CD4-positive, alpha-beta T cell treated with Interleukin-15 for 4 hours (primary cell): Measurements from ENCODE around the gene AKAP13.
"Not testable (repeated sequence)": the region's sequence is repeated elsewhere in the genome, so short reads cannot be mapped to it uniquely, and the experiment has no call there.

ENCODE experiments used
- DNase-seq: peaks from one replicate; pipeline ENCODE4 v3.0.0-alpha.2; 2020; ENCODE audit warnings: low spot score

The AKAP13 gene

GRCh38 chr15:85535533-85536330, 155.3 kb downstream of the AKAP13 start:
- not testable (repeated sequence) for DNase-seq

- DNase-seq, result no peak
Measured at GRCh38 chr15:85536341-85536740, 155.9 kb downstream of the AKAP13 start.

DNA sequence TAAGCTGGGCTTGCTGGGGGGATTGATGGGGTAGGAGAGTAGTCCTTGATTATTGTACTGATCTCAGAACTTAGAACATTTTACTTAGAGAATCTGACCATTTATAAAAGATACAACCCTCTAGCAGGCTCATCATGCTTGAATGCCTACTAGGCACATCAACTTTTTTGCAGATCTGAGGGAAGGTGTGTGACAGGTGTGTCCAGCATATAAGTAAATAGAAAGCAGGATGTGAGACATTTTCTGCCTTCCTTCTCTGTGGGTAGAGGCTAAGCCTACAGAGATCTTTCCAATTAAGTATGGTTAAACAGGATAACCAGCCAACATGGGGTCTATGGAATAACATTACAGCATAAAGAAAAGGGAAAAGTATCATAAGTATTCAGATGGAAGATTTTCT, 159.1 kb downstream of the AKAP13 start:
- DNase-seq, result no peak

DNA sequence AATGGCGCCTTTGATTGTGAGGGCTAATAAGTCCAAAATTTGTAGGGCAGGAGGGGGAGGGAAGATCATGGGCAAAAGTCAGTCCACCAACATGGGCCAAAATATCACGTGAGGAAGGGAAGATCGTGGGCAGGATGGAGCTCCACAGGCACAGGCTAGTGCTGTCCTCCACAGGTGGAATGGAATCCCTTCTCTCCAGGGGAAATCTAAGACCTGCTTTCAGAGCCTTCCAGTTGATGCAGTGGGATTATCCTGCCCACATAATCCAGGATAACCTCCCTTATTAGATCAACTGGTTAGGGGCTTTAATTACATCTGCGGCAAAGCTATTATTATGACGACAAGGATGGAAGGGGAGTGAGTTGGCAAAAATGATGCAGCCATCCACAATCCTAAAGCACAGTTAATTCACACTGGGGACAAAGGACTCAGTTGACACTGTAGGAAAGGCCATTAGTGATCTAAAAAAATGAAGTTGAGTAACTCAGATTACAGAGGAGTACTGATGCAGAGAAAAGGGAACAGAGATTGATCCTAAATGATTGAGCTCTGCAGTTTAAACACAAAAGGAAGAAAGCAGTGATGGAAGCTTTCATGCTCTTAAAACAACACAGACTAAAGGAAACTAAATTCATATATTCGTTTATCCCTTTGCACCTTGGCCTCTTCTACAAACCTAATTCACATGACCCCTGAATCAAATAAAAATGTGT, 159.8 kb downstream of the AKAP13 start:
- DNase-seq, result no peak

GRCh38 chr15:85541744-85542143, 161.3 kb downstream of the AKAP13 start:
- peak; percentile 26 for DNase-seq

- no peak for DNase-seq
Measured at GRCh38 chr15:85542488-85542887, 162.1 kb downstream of the AKAP13 start.

- peak; percentile 38 for DNase-seq
Measured at GRCh38 chr15:85542895-85543331, 162.5 kb downstream of the AKAP13 start.

DNA sequence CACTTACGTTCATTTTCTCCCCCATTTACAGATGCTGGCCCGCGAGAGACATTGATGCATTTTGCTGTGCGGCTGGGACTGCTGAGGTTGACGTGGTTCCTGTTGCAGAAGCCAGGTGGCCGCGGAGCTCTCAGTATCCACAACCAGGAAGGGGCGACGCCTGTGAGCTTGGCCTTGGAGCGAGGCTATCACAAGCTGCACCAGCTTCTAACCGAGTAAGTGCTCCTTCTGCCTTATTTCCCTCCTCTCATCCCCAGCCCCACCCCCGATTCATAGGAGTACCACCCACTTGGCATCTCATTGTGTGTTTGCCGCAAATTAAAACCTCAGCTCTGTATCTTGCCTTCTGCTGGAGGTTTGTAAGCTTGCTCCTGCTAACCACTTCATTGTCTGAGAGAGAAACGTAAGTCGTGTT, 163.3 kb downstream of the AKAP13 start:
- peak; percentile 19 for DNase-seq

DNA sequence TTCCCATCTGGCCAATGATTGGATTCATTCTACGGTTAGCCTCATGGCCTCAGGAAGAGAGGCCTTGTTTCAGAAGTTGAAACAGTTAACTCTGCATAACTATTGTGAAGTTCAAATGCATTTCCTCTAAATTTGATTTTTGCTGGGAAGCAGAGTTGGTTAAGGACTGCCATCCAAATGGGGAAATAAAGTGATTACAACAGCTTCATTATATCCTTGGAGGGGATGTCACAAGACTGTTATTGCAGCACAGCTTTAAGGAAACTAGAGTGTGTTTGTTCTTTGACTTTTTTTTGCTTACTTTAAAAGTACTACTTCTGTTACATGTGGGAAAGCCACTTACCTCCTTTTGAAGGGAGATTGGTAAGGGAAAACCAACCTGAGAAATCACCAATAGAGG, 164.8 kb downstream of the AKAP13 start:
- DNase-seq, result no peak

GRCh38 chr15:85545752-85546151, 165.3 kb downstream of the AKAP13 start:
- no peak for DNase-seq

DNA sequence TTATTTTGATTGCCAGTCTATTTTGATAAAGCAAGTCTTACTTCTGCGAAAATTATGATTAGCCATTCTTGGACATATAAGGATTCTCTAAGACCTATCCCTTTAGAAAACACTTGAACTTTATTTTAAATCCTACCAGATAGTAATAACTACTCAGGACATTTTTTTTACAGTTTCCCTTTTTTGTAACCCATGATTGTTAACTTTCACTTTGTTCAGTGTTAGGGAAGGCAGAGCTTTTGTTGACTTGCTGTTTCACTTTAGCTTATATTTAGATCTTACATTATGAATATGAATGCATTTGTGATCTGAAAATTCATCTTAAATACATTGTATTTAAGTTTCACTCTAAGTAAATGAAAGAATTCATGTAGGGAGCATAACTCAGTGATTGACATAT, 167.0 kb downstream of the AKAP13 start:
- no peak for DNase-seq

DNA sequence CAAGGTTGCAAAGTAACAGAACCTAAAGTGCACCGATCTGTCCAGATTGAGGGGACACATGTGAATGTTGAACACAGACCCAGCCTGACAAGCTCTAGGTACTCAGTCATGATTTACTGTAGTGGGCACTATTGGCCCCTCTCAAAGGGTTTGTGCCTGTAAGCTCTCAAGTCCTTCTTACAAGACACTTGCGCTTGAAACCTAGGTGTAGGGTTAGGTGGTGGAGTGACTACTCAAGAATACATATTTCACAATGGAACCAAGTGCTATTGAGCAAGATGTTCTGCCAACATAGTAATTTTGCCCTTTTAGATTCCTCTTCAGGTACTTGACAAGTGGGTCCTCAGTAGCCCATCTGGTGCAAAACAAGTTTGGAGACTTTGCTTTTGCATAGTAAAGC, 169.9 kb downstream of the AKAP13 start:
- DNase-seq, result no peak

- no peak for DNase-seq
Measured at GRCh38 chr15:85551221-85551832, 170.9 kb downstream of the AKAP13 start.

GRCh38 chr15:85554852-85555521, 174.6 kb downstream of the AKAP13 start:
- DNase-seq, result no peak

DNA sequence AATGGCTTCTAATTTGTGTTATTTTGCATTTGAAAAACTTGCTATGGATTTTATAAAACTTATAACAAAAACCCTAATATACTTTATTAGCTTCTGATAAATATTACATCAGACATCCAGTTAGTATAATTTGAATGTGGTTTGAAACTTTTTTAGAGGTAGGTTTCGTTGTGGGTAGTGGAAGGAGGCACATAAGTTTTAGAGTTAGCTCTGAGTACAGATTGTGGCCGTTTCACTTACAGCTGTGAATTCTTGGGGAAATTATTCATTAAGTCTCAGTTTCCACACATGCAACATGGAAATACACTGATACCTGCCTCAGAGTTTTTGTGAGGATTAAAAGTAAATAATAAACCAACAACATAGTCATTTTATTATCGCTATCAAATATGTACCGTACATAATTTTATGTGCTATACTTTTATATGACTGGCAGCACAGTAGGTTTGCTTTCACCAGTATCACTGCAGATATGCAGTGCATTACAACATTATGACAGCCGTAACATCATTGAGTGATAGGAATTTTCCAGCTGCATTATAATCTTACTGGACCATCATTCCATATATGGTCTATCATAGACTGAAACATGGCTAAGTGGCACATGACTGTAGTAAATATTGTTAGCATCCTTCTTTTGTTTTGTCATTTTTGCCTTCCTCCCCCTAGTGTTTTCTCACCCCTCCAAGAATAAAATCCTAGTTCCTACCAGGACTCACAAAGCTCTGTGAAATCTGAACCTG, 175.6 kb downstream of the AKAP13 start:
- no peak for DNase-seq

GRCh38 chr15:85556618-85556895, 176.2 kb downstream of the AKAP13 start:
- DNase-seq, result no peak

GRCh38 chr15:85557385-85557784, 177.0 kb downstream of the AKAP13 start:
- DNase-seq, result no peak

- no peak for DNase-seq
Measured at GRCh38 chr15:85558848-85559247, 178.4 kb downstream of the AKAP13 start.

DNA sequence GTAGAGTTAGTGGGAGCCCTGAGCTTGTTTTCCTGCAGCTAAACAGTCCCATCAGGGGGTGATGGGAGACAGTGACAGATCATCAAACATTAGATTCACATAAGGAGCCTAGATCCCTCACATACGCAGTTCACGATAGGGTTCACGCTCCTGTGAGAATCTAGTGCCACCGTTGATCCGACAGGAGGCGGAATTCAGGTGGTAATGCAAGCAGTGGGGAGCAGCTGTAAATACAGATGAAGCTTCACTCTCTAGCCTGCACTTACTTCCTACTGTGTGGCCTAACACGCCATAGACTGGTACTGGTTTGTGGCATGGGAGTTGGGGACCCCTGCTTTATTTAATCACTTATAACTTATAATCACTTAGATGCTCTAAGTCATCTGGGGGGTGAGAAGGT, 179.1 kb downstream of the AKAP13 start:
- DNase-seq, result no peak

DNA sequence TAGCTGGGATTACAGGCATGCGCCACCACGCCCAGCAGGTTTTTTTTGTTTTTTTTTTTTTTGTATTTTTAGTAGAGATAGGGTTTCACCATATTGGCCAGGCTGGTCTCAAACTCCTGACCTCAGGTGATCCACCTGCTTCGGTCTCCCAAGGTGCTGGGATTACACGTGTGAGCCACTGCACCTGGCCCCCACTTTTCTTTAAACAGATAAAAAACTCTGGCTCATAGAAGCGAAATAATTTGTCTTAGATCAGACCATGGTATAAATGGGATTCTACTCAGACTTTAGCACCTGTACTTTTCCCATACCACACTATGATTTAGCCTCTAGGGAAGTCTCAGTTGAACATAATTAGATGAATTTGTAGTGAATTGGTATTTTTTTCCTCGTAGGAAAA, 182.4 kb downstream of the AKAP13 start:
- DNase-seq, result no peak

DNA sequence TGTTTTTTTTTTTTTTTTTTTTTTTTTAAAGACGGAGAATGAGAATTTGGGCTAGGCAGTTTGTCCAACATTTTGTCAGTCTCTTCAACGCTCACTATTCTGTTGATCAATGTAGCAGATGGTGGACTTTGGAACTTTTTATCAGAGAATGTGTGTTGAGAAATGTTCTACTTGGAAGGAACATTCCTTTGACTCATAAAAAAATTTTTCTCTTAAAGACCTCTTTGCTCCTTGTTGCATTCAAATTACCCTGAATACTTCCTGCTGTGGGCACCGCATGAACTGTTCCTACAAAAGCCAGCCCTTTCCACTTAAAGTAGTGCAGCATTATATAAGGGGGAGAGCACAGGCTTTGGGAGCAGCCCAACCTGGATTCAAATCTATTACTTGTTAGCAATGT, 182.9 kb downstream of the AKAP13 start:
- DNase-seq, result no peak

DNA sequence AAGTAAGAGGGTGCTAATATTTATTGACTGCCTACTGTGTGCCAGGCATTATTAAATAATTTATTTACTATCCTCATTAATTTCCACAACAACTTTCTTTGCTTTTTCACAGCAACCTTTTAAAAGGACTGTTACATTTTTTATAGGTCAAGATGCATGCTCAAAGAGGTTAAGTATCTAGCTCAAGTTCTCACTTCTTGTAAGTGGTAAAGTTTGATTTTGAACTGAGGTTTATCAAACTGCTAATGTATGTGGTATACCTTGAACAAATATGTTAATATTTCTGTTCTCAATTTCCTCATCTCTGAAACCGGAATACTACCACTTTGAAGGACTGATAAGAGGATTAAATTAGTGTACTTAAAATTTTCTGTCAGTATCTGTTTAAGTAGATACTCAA, 183.3 kb downstream of the AKAP13 start:
- no peak for DNase-seq
